ENCODE measurements around the gene MYOM3. TPM values are rescaled to one million over a fixed set of nuclear protein-coding genes. Genes with fewer than 3 reads are reported as not detected.
A peak's percentile ranks its signal among the peaks of the same experiment; 100 is the strongest.

Gene MYOM3
- not detected for total RNA-seq

- DNase-seq (ENCODE audit: low spot score in 2 of 2) (peak in 1 of 2 donors; percentile 62), FAIRE-seq (no peak)
Observed at GRCh38 chr1:24111996-24112779, at the start of gene MYOM3. Gene MYOM3 (minus strand): TSS chr1:24112135. CDS start chr1:24108636, 3,499 bp downstream.

DNA sequence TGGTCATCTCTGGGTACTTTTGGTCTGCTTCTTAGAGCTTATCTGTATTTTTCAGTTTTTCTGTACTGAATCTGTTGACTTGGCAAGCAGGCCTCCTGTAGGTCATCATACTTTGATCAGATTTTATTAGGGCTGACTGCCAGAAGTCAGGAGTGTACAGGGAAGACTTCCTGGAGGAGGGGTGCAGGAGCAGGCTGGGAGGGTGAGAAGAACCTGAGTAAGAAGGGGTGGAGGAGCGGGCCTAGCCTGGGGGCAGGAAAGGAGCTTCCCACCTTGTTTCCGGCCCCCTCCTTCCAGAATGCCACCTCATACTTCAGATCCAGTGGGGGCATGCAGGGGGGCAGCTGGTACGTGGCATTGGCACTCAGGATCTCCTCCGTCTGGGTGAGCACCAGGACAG is 49.3 kb upstream of the MYOM3 start:
- no peak for DNase-seq (ENCODE audit: low spot score in 2 of 2)
- FAIRE-seq, result no peak

- no peak for FAIRE-seq
Observed at GRCh38 chr1:24159366-24159765, 47.4 kb upstream of the MYOM3 start.

DNA sequence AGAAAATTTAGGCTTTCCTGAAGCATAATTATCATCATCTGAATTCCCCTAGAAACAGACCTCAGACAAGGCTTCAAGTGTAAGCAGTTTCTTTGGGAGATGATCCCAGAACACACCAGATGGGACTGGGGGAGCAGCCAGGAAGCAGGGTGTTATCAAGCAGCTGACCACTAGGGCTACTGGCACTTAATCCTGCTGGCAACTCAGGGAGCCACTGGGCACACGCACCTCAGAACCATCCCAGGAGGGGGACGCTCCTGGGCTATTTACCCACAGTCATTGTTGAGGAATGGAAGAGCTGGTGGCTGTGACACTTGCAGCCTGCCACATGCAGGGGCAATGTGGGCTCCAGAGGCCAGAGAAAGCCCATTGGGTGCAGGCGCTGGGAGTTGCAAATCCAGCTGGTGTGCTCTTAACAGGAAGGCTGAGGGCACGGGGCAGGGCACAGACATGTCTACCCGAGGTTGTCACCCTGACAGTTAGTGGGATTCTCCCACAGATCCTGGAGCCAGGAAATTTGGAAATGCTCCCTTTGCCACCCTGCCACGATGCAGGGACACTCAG is 46.1 kb upstream of the MYOM3 start:
- DNase-seq (ENCODE audit: low spot score in 2 of 2) (no peak), FAIRE-seq (no peak)

More at GRCh38 chr1:24159366-24159765, 47.4 kb upstream of the MYOM3 start:
- DNase-seq (ENCODE audit: low spot score in 2 of 2), result no peak

GRCh38 chr1:24156542-24157260 is 44.8 kb upstream of the MYOM3 start:
- FAIRE-seq (no peak), DNase-seq (ENCODE audit: low spot score in 2 of 2) (no peak)

GRCh38 chr1:24155011-24155782 is 43.3 kb upstream of the MYOM3 start:
- DNase-seq (ENCODE audit: low spot score in 2 of 2) (no peak), FAIRE-seq (no peak)

- no peak for DNase-seq (ENCODE audit: low spot score in 2 of 2)
- FAIRE-seq, result no peak
Observed at GRCh38 chr1:24154215-24154614, 42.3 kb upstream of the MYOM3 start.

- no peak for FAIRE-seq
- no peak for DNase-seq (ENCODE audit: low spot score in 2 of 2)
Observed at GRCh38 chr1:24152631-24153494, 40.9 kb upstream of the MYOM3 start.

DNA sequence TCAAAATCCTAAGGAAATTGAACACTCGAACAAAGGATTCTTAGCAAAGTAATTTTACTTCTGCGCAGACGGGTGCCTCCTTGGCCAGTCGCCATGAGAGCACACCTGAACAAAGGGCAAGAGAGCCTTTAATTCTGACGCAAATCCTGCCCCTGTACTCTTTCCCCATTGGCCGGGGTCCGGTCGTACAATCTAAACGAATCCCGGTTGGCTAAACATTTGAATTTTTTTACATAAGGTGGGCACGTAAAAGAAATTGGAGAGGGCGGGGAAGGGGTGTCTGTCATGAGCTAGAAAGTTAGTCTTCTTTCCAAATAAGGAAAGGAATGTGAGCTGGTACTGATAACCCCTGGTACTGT is 39.2 kb upstream of the MYOM3 start:
- FAIRE-seq, result no peak
- DNase-seq (ENCODE audit: low spot score in 2 of 2), result no peak

GRCh38 chr1:24150234-24151174 is 38.6 kb upstream of the MYOM3 start:
- DNase-seq (ENCODE audit: low spot score in 2 of 2) (peak; percentile 24 to 78), FAIRE-seq (no peak)

DNA sequence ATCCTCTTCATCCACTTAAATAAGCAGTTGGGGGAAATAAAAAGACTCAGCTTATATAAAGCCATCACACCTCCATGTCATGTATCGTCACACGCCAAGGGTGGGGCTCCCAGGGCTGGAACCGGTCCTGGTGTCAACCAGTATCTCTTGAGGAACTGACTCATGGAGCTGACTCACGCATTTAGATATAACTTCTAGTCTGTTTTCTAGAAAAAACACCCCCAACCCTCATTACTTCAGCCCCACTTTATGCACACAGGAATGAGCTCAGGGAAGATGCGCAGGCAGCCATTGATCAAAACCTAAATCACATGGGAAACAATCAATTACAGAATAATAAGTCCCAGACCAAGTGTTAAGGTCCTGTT is 37.9 kb upstream of the MYOM3 start:
- no peak for FAIRE-seq
- DNase-seq (ENCODE audit: low spot score in 2 of 2), result no peak

DNA sequence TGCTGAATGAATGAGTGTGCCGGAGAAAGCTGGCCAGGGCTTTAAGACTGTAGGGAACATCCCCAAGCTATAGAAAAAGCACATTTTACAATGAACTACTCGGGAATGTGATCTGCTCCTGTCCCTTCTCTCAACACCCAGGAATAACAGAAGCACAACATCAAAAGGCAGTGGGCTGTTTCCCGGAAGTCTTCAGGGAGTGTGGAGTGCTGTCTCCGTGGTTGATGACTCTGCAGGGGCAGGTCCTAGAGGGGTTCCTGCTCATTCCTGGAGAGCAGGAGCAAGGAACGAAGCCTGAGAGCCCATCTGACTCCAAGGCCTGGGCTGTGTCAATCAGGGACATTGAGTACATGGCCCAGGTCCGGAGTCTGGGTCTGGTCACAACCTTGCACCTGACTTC is 35.9 kb upstream of the MYOM3 start:
- no peak for FAIRE-seq
- no peak for DNase-seq (ENCODE audit: low spot score in 2 of 2)

GRCh38 chr1:24147194-24147593 is 35.3 kb upstream of the MYOM3 start:
- DNase-seq (ENCODE audit: low spot score in 2 of 2) (no peak), FAIRE-seq (no peak)

GRCh38 chr1:24142546-24143534 is 30.9 kb upstream of the MYOM3 start, which contains the start of gene IL22RA1:
Gene IL22RA1 (minus strand): TSS chr1:24143140. CDS start chr1:24143082, 58 bp downstream.
- DNase-seq (ENCODE audit: low spot score in 2 of 2) (no peak), FAIRE-seq (no peak)

- FAIRE-seq (no peak), DNase-seq (ENCODE audit: low spot score in 2 of 2) (no peak)
Observed at GRCh38 chr1:24141311-24141997, 29.5 kb upstream of the MYOM3 start.

GRCh38 chr1:24140741-24141181 is 28.8 kb upstream of the MYOM3 start:
- DNase-seq (ENCODE audit: low spot score in 2 of 2), result no peak
- FAIRE-seq, result no peak

Data from frontal cortex (tissue), 4 donors.